ENCODE data around the gene MARCHF3.

DNA sequence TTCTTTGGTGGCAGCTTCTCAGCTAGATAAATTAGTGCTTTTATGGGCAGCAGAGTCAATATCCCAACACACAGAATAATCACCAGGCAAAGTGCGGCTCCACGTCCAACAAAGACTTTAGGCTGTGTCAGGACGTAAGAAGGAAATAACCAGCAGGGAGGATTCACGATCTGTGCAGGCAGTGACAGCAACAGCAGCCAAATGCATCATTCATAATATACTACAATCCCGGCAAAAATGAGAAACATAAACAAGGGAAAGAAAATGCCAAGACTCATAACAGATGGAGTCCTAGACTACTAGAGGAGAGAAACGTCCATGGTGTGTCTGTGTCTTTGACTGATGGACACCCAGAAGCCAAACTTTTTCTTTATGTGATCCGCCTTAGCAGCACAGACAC lies 152.8 kb downstream of the MARCHF3 start:
- no peak for TF ChIP-seq POLR2A (IDR thresholded peaks at IDR 0.05; ENCODE audit: low read length)
- no peak for TF ChIP-seq GATA1 (IDR thresholded peaks at IDR 0.05; ENCODE audit: low read depth, low read length)

Data from erythroblast (primary cell).